GM18519 (cell line): ENCODE measurements around the gene DLG1.

Experiments
- ATAC-seq: cut with Tn5 transposase; IDR thresholded peaks from one replicate; pipeline ENCODE4 v1.9.1; 2021; ENCODE audit warnings: mild to moderate bottlenecking, moderate library complexity; ENCODE audit not compliant: unreplicated experiment, low FRiP score

Gene DLG1

DNA sequence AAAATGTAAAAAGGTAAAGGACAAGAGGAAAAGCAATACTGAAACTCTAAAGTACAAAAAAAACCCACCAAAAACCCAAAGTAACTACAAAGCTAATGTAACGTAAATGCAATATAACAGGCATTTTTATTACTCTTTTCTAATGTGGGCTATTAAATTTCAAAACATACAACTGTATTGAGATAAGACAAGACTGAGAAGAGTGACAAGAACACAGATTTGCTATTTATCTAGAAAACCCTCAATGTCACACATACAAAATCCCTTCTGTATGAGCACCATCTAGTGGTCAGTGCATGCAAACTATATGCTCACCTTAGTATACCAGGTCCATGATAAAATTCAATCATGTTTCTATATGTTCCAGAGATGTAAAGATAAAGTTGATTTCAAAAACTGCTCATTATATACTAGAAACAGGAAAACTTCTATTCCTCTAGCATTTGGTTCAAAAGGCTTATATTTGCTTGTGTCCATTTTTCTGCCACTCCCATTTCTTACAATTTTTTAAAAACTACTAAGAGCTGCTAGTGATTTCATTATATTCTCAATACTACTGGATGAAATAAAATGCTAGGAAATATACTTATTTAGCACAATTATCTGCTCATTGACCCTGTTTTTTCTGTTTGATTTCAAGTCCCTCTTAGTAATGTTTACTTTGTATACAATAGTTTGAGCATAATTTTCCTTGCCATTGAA lies 111.4 kb downstream of the DLG1 start:
- no peak for ATAC-seq

DNA sequence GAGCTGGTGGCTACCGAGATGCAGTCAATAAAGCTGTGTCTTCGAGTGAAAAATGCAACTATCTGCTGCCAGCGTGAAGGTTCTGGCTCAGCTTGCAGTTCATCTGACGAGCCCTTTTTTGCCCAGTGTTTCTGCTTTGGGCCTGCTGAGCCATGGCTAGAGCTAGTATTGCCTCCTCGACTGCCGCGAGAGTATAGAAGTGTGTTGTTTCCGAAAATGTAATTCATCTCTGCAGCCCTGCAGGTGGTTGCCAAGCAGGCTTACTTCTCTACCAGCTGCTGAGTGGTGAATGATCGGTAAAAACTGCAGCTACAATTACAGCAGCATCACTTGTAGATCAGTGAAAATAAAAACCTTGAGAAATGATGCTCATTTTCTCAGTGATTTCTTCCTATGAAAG lies 114.8 kb downstream of the DLG1 start:
- ATAC-seq, result no peak

DNA sequence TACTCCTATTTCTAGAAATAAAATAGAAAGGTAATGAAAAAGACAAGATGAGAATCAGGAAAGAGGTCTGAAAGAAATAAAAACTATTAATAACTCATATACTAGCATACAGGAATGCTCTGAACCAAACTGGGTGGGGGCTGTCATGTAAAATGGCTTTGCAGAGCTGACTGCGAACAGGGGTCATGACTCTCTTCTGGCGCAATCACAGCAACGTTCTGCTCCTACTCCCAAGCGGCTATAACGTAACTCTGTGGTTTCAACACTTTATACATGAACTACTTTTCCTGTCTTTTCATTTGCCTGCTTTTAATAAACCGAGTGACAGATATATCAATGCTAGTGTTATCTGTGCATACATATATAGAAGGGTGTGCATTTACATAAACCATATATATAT lies 116.7 kb downstream of the DLG1 start:
- no peak for ATAC-seq

DNA sequence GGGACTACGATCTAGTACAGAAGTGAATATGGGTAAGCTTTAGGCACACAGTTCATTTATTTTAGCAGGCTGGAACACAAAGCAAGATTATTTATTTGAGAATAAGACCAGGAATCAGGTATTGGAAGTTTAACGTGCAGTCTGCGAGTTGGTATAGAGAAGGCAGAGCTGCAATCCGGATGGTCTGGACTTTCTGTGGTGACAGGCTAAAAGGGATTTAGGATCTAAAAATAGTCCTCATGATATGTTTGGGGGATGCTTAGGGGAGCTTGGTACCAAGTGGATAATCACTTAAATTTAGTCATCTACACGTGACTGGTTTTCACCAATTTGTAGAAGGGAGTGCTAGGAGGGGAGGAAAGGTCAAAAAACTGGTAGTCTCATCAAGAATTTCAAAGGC lies 119.4 kb downstream of the DLG1 start:
- ATAC-seq, result no peak

DNA sequence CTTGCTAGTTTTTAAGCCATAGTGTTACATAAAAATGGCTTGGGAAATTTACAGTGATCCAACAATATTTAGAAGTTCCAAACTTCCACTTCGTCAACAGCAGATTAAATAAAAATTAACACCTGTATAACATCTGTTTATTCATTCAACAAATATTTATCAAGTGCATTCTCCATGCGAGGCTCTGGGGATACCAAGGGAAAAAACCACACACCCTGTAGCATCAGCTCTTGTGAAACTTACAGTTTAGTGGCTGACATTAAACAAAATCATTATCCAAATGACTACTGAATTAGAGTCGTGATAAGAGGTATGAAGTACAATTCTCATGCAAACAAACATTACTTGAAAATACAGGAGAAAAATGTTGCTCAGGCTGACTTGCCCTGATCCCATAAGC lies 122.9 kb downstream of the DLG1 start:
- no peak for ATAC-seq

DNA sequence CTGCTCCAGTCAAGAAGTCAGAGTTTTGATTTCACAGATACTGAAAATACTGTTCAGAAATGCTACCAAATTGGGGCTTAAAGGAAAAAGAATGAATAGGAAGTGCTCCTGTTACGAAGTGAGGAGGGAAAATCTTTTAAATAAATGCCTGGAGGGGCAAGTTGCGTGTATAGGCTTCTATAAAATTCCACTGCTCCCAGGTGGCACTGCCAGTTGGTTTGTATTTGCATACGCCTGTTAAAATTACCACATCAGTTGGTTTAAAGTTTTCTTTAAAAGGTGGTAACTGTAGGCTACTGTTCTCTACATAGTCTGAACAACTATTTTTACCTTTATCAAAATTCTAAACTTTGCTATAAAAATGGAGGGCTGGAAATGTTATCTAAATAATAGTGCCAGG lies 123.5 kb downstream of the DLG1 start:
- no peak for ATAC-seq

DNA sequence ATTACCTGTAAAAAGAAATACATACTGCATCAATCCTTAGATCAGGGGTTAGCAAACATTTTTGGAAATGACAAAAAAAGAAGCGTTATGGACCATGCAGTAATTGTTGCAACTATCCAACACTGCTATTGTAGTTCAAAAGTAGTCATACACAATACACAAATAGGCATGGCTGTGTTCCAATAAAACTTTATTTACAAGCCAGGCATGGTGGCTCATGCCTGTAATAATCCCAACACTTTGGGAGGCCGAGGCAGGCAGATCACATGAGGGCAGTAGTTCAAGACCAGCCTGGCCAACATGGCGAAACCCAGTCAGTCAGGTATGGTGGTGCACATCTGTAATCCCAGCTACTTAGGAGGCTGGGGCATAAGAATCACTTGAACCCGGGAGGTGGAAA lies 124.8 kb downstream of the DLG1 start:
- ATAC-seq, result no peak

DNA sequence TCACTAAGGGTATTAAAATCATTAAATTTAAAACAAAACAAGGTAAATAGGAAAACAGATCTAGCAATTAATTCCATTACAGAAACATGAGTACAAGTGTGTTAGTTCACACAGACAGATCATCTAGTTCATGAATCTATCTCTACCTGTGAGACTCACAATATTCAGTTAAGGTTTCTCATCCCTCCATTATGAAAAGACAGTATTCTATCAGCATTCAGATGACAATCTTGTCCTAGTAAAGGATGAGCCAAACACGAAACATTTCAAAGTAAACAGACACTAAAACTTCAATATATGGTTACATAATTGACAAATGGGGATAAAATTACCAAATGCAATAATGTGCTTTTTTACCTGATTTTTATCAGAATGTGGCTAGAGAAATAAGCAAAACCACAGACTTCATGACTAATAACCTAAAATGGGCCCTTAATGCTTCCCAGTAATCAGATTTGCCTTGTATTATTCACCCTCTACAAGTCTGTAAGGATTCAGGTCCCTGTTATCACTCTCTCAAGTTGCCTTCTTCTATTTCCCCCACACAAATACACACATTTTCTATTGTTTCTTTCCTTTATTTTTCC lies 126.8 kb downstream of the DLG1 start:
- no peak for ATAC-seq

DNA sequence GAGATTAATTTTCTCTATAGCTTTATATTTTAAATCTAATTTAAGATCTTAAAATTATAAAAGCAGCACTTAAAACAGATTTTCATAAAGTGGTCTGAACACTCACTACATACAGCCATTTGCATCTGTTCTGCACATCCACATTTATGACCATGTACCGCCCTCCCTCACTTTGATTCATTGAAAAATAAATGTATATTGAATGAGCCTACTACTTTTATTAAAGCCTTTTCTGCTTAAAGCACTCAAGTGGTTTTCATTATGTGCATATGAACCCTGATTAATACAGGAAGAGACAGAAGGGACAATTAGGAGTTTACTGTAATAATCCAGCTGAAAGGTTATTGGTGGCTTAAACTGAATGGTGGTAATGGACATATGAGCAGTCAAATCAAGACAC lies 129.4 kb downstream of the DLG1 start:
- ATAC-seq, result no peak

DNA sequence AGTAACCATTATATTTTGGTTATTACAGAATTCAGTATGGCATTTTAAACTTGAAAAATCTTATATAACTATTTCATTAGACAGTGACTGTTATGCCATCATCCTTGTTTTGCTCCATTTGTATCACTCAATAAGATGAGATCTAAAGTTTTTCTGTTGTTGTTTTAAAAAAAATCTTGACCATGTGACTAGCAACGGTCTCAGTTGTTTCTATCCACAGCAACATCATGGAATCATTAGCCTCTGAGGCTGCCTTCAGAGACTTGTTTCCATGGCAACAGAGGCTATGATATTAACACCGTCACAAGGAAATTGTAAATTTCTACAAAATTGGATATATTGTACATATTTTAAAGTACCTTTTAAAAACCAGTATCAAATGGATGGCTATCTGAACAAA lies 129.8 kb downstream of the DLG1 start:
- no peak for ATAC-seq

DNA sequence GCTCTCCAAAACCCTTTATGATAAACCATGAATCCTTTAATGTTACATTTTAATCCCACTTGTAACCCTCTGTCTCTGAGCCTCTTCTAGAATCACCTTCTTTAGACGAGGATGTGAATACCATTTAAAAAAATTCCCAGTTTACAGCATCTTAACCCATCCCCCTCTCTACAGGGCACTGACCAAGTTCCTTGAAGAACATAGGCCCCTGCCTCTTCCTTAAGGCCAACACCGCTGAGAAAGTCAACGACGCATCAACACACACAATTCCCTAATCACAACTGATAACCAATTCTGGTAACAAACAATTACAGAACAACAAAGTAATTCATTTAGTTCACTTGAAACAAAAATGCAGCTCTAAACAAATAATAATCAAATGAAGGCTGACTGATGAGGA lies 130.3 kb downstream of the DLG1 start:
- no peak for ATAC-seq

DNA sequence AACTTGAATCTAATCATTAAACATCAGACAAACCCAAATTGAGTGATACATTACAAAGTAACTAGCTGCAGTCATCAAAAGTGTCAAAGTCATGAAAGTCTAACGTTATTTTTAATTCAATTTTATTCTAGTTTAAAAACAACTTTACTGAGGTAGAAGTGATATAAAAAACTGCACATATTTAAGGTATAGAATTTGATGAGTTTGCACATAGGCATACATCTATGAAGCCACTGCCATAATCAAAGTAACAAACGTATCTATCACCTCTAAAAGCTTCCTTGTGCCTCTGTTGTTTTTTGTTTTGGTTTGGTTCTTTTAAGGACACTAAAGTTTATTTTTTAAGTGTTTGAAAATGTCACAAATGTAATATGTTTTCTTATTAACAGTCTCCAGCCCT lies 130.9 kb downstream of the DLG1 start:
- no peak for ATAC-seq

DNA sequence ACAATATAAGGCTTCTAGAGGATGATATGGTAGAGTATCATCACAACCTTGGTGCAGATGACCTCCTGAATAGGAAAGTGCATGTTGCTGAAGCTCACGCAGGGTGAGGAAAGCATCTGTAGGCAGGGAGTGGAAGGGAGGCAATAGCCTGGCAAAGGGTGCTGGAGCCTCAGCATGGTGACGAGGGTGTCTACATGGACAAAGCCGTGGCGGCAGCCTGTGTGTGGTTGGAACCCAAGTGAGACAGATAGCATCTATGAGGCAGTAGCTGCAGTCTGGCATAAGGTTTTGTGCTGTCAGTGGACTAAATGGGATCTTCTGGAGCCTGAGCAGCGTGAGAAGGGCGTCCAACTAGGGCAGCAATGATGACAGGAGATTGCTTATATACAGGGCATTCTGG lies 132.5 kb downstream of the DLG1 start:
- ATAC-seq, result no peak

DNA sequence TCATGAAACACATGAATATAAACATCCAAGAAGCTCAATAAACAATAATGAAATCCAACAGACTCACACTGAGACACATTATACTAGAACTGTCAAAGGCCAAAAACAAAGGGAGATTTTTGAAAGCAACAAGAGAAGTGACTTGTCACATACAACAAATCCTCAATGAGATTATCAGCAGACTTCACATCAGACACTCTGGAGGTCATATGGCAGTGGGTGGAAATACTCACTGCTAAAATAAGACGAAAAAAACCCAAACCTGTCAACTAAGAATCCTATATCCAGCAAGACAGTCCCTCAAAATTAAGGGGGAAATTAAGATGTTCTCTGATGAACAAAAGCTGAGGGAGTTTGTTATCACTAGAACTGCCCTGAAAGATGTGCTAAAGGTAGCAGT lies 143.4 kb downstream of the DLG1 start:
- no peak for ATAC-seq

DNA sequence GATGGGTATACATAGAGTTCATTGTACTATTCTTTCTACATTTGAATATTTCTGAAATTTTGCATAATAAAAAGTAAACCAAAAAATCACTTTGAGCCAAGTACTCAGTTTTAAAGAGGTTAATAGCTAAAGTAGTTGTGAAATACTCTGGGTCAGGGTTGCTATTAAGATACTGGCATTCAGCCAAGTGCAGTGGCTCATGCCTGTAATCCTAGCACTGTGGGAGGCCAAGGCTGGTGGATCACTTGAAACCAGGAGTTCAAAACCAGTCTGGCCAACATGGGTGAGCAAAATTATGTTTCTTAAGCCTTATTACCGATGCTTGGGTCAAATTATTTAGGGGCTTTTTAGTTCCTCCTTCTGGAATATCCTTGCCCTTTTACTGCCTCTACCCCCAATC lies 146.8 kb downstream of the DLG1 start:
- ATAC-seq, result no peak

DNA sequence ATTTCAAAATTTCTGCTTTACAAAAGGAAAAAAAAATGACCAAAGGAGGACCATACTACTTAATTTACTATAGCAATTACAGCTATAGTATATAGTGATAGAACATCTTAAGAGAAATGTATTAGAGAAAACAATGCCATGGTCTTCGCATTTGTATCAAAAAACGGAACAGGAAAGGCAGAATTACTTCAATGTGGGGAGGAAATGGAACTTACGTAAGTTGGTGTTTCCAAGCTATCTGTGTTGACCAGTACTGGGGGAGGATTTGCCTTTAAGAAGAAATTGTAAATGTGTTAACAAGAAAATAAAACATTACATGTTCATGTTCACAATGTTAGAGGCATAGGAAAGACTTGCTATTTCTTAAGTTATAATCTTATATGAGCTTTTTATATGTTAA lies 148.9 kb downstream of the DLG1 start:
- no peak for ATAC-seq

DNA sequence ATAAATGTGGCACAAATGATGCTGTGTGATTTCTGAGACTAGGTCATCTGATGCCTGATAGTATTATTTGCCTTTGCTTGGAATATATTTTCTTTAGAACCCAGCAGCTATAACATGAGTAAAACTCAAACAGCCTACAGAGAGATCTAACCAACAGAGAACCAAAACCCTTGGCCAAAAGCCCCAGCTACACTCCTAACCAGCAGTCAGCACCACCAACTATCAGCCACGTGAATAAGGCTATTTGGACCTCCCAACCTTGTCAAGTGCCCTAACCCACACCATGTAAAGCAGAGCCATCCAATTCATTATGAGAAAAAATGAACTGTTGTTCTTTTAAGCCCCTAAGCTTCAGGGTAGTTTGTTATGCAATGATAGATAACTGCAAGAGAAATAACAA lies 154.2 kb downstream of the DLG1 start:
- ATAC-seq, result no peak

DNA sequence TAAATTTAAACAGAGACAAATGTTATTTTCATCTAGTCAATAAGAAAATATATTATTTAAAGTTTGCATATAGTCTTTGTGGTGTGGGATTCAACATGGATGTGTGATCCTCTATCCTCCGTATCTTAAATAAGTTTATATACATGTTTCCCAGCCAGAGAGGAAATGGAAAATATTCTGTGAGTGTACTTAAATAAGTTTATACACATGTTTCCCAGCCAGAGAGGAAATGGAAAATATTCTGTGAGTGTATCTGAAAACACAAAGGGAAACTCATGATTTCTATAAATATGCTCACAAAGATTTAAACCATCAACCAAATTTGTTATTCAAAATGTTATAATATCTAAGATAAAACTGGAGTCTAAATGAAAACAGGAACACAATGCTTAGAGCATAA lies 158.8 kb downstream of the DLG1 start:
- ATAC-seq, result no peak

DNA sequence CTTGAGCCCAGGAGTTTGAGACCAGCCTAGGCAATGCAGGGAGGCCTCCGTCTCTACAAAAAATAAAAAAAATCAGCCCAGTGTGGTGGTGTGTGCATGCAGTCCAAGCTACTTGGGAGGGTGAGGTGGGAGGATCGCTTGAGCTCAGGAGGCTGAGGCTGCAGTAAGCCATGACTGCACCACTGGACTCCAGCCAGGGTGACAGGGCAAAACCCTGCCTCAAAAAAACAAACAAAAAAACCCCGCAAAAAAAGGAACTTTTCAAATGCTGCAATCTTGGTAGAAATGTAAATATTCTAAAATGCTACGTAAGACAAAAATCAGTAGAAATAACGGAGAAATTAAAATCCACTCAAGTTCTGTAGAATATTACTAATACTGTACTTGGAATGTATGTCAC lies 160.7 kb downstream of the DLG1 start:
- ATAC-seq, result no peak

DNA sequence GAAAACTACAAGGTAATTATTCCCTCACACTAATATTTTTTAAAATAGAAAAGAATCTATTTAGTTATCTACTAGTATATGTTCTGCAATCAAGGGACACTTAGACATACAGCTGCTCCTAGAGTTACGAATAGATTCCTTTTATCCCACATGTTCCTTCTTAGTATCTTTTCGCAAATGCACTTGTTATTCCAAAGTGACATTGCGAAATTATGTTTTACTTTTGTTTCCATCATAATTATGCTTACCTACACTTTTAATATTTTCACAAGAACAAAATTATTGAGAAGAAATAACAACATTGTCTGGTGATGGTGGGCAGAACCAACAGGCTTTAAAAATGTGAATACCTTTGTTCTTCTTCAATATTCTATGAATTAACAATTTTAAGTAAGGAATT lies 161.7 kb downstream of the DLG1 start:
- ATAC-seq, result no peak

DNA sequence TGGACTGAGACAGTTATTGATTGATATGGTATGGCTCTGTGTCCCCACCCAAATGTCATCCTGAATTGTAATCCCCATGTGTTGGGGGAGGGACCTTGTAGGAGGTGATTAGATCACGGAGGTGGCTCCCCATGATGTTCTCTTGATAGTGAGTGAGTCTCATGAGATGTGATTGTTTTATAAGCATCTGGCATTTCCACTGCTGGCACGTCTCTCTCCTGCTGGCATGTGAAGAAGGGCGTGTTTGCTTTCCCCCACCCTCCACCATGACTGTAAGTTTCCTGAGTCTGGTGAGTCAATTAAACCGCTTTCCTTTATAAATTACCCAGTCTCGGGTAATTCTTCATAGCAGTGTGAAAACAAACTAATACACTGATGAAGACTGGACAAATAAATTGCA lies 163.2 kb downstream of the DLG1 start:
- no peak for ATAC-seq

DNA sequence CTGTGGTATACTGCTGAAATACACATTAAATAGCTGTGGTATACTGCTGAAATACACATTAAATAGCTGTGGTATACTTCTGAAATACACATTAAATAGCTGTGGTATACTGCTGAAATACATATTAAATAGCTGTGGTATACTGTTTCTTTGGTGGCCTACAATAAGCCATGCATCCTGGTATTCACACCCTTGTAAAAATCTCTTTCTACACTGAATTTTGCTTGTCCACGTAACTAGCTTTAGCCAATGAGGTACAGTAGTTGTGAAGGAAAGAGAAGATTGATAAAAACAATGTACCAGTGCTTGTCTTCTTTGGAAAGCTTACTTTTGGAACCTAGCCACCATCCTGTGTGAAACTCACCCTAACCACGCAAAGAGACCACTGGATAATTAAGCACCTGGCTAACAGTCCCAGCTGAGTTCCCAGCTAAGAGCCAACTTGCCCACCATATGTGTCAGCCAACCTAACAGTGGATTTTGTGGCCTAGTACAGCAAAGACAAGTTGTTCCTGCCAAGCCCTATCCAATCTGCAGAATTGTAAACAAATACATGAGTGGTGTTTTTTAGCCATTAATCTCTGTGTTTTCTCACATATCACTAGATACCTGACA lies 165.4 kb downstream of the DLG1 start:
- ATAC-seq, result no peak
